NCI-H1694 treated with DMSO at 0.1 percent for 48 hours (cell line): Measurements from ENCODE around the gene RAN.
"Not testable (repeated sequence)": the region's sequence is repeated elsewhere in the genome, so short reads cannot be mapped to it uniquely, and the experiment has no call there.

Source experiments
- DNase-seq: peaks from one replicate; lab custom pipeline; 2025; lab: John Stamatoyannopoulos, UW

Gene RAN

GRCh38 chr12:130871286-130872178, at the start of gene RAN:
RAN (plus strand) TSS chr12:130872066; CDS start chr12:130872594, 528 bp downstream.
- DNase-seq: peak; percentile 56

GRCh38 chr12:130825771-130826150, 46.1 kb upstream of the RAN start:
- no peak for DNase-seq

GRCh38 chr12:130826151-130826801, 45.6 kb upstream of the RAN start:
- no peak for DNase-seq

GRCh38 chr12:130827432-130827831, 44.4 kb upstream of the RAN start:
- no peak for DNase-seq

GRCh38 chr12:130828895-130829294, 43.0 kb upstream of the RAN start:
- no peak for DNase-seq

- no peak for DNase-seq
Measured at GRCh38 chr12:130829391-130830245, 42.2 kb upstream of the RAN start.

GRCh38 chr12:130830246-130830551, 41.7 kb upstream of the RAN start:
- no peak for DNase-seq

- no peak for DNase-seq
Measured at GRCh38 chr12:130831246-130831645, 40.6 kb upstream of the RAN start.

- peak; percentile 31 for DNase-seq
Measured at GRCh38 chr12:130831876-130832405, 39.9 kb upstream of the RAN start.

- no peak for DNase-seq
Measured at GRCh38 chr12:130832561-130833209, 39.2 kb upstream of the RAN start.

- DNase-seq: no peak
Measured at GRCh38 chr12:130835011-130835410, 36.9 kb upstream of the RAN start.

GRCh38 chr12:130835436-130835835, 36.4 kb upstream of the RAN start:
- DNase-seq: no peak

GRCh38 chr12:130838284-130838950, 33.4 kb upstream of the RAN start:
- DNase-seq: peak; percentile 27

GRCh38 chr12:130838951-130839769, 32.7 kb upstream of the RAN start, which contains the start of gene STX2:
STX2 (minus strand) TSS chr12:130839250; CDS start chr12:130839099, 151 bp downstream.
- peak; percentile 68 for DNase-seq

GRCh38 chr12:130839770-130840404, 32.0 kb upstream of the RAN start:
- DNase-seq: no peak

- DNase-seq: no peak
Measured at GRCh38 chr12:130846369-130846768, 25.5 kb upstream of the RAN start.

- no peak for DNase-seq
Measured at GRCh38 chr12:130847112-130847511, 24.8 kb upstream of the RAN start.

- not testable (repeated sequence) for DNase-seq
Measured at GRCh38 chr12:130848105-130848504, 23.8 kb upstream of the RAN start.

GRCh38 chr12:130848785-130849305, 23.0 kb upstream of the RAN start:
- not testable (repeated sequence) for DNase-seq
